Thyroid gland (tissue), 4 donors: ENCODE results near the gene GUSB. TPM values are rescaled to one million over a fixed set of nuclear protein-coding genes. Genes with fewer than 3 reads are reported as not detected.

Experiments used
- DNase-seq, 2 donors: peaks; one replicate each; pipeline ENCODE4 v3.0.0-alpha.2; 2019
- H3K27ac ChIP-seq, 3 donors: fragments of 200-600 bp; sonication (generic); 1 replicate in 2 of 3; 2 replicates in 1 of 3; pipeline ENCODE4 v1.5.1; 2016 to 2019; ENCODE audit warnings: mild to moderate bottlenecking in 1 of 3, moderate library complexity in 1 of 3
- H3K27me3 ChIP-seq: fragments of 200-600 bp; sonication (generic); one replicate; pipeline ENCODE4 v1.5.1; 2019
- H3K36me3 ChIP-seq, 2 donors: fragments of 200-600 bp; sonication (generic); one replicate each; pipeline ENCODE4 v1.5.1; 2016 to 2019
- H3K4me1 ChIP-seq, 2 donors: fragments of 200-600 bp; sonication (generic); one replicate each; pipeline ENCODE4 v1.5.1; 2017 to 2019
- H3K4me3 ChIP-seq, 3 donors: fragments of 200-600 bp; sonication (generic); replicated peaks in 1 of 3; 1 replicate in 2 of 3; 2 replicates in 1 of 3; pipeline ENCODE4 v1.5.1; 2016; ENCODE audit warnings: mild to moderate bottlenecking in 1 of 3
- H3K9me3 ChIP-seq: fragments of 200-600 bp; sonication (generic); one replicate; pipeline ENCODE4 v1.5.1; 2017
- CTCF ChIP-seq, 6 experiments: fragments of 200-600 bp in 3 of 6; fragments of 450-650 bp in 3 of 6; sonication (generic) in 3 of 6; IDR thresholded peaks; one replicate each; pipeline ENCODE4 v1.5.1; 2016 to 2019; ENCODE audit warnings: antibody characterized with exemption in 6 of 6, mild to moderate bottlenecking in 2 of 6, inconsistent platforms in 1 of 6, moderate library complexity in 1 of 6
- POLR2A ChIP-seq, 2 donors: fragments of 450-650 bp; IDR thresholded peaks; one replicate each; pipeline ENCODE4 v1.6.1; 2017; ENCODE audit warnings: antibody characterized with exemption in 2 of 2, mild to moderate bottlenecking in 2 of 2, moderate library complexity in 1 of 2
- WGBS, 2 donors: methylation state at CpG; one replicate each; pipeline ENCODE4 v1.1.5; 2017; 5-methylcytosine and 5-hydroxymethylcytosine counted together
- intact Hi-C: fragments of 100-400 bp; cut with DNase I; formaldehyde crosslinking; loops from one replicate; pipeline ENCODE4 v1.15.1; 2023
- total RNA-seq, 4 donors: library from RNA; depleted of rRNA; stranded (reverse); fragments of >200 nt; gene quantifications; one replicate each; pipeline ENCODE4 v1.2.3, GENCODE V29; 2016

Gene GUSB
- total RNA-seq, 4 donors from 2014 or later: 30.1 to 51.5 (median 37.6) TPM

DNA sequence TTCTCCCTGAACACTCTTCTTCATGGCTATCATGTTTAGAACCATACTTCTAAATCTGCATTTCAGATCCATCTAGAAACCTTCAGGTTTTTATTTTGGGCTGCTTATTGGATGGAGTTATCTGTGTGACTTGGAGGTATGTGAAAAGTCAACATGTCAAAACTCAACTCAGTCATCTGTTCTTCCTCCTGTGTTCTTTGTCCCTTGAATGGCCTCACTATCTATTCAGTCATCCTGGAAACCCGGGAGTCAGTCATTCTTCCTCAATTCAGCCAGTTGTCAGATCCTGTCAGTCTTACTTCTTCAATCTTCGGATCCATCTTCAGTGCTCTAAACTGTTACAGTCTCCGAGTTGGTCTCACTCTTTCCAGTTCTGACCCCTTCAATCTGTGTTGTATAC, 57.0 kb downstream of the GUSB start:
- no peak overlapping the region for H3K27ac ChIP-seq
- H3K36me3 ChIP-seq: no peaks in the 10 kb centered on the region
- intact Hi-C loops: no loop called here
- no peak for DNase-seq
- WGBS, 2 donors: 82 to 83% methylated on average over 3 of the region's 3 CpGs
- H3K9me3 ChIP-seq: no peaks in the 10 kb centered on the region
- no peaks in the 10 kb centered on the region for H3K27me3 ChIP-seq
- TF ChIP-seq POLR2A (IDR thresholded peaks at IDR 0.05) (no peak), CTCF (IDR thresholded peaks at IDR 0.05) (no peak)
- H3K4me3 ChIP-seq: no peak overlapping the region
- no peaks in the 10 kb centered on the region for H3K4me1 ChIP-seq

DNA sequence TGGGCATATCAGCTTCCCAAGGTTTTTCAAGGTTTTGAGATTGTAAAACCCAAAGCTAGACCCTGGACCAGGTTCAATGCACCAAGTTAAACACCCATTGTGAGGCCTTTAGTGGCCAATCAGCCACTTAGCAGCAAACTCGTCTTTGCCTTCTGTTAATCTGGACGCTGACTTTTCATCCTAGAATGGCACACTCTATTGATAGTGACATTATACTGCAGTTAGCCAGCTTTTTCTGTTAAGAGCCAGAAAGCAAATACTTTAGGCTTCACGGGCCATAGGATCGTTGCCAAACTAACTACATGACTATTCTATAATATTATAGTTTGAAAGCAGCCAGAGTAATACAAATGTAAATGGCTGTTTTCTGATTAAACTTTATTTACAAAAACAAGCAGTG, 57.8 kb downstream of the GUSB start:
- Histone ChIP-seq H3K27ac (no peak overlapping the region), H3K9me3 (no peaks in the 10 kb centered on the region), H3K4me1 (no peaks in the 10 kb centered on the region), H3K4me3 (no peak overlapping the region), H3K27me3 (no peaks in the 10 kb centered on the region), H3K36me3 (no peaks in the 10 kb centered on the region)
- no peak for TF ChIP-seq POLR2A (IDR thresholded peaks at IDR 0.05)
- TF ChIP-seq CTCF (IDR thresholded peaks at IDR 0.05): no peak
- 76 to 86% methylated on average over 4 of the region's 4 CpGs for WGBS, 2 donors
- DNase-seq: no peak
- intact Hi-C loops: no loop called here

DNA sequence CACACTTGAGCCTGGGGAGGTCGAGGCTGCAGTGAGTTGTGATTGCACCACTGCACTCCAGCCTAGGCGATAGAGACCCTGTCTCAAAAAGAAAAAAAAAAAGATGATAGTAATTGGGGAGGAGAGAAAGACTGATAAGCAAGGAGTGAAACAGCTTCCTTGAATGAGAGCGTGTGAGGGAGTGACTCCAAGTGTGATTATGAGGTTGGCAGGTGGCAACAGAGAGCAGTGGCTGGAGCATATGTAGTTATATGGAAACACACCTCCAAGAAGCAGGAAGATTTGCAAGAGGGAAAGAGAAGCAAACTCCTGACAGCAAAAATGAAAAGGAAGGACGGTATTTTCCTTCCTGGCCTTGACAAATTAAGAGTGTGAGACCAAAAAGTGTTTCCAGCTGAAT, 58.7 kb downstream of the GUSB start:
- 93 to 97% methylated on average over 4 of the region's 4 CpGs for WGBS, 2 donors
- H3K4me3 ChIP-seq: no peak overlapping the region
- H3K4me1 ChIP-seq: no peaks in the 10 kb centered on the region
- no peaks in the 10 kb centered on the region for H3K27me3 ChIP-seq
- H3K27ac ChIP-seq: no peak overlapping the region
- TF ChIP-seq CTCF (IDR thresholded peaks at IDR 0.05) (no peak), POLR2A (IDR thresholded peaks at IDR 0.05) (no peak)
- H3K9me3 ChIP-seq: no peaks in the 10 kb centered on the region
- no peaks in the 10 kb centered on the region for H3K36me3 ChIP-seq
- intact Hi-C loops: no loop called here
- no peak for DNase-seq

DNA sequence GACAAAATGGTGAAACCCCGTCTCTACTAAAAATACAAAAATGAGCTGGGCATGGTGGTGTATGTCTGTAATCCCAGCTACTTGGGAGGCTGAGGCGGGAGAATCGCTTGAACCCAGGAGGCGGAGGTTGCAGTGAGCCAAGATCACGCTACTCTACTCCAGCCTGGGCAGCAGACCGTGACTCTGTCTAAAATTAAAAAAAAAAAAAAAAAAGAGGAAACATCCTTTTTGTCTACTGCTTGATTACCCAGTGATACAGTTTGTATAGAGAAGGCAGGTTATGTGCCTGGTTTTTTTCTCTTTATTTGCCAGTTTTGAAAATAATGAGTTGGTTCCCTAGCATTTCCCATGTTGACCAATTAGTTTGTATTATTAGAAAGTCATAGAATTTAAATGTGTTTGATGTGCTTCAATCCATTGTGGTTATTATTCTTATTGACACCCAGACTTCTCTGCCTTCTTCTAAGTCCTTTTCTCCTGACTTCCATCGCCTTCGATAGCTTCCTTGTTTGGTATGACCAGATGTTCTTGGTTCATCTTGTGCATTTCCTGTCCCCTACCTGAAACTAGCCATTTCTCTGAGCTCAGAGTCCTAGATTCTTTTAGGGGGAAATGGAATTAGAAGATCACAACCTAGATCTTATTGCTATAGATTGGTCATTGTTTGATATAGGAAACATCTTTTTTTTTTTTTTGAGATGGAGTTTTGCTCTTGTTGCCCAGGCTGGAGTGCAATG, 65.9 kb downstream of the GUSB start:
- DNase-seq: no peak

More for the DNA sequence above, 65.9 kb downstream of the GUSB start:
- 91 to 92% methylated on average over 8 of the region's 8 CpGs for WGBS, 2 donors
- no peaks in the 10 kb centered on the region for H3K9me3 ChIP-seq
- TF ChIP-seq POLR2A (IDR thresholded peaks at IDR 0.05) (no peak), CTCF (IDR thresholded peaks at IDR 0.05) (no peak)
- intact Hi-C loops: no loop called here
- peaks cover 0 to 3% of the 10 kb centered on the region in 2 donors for H3K4me1 ChIP-seq
- H3K4me3 ChIP-seq: no peak overlapping the region
- H3K27me3 ChIP-seq: no peaks in the 10 kb centered on the region
- no peaks in the 10 kb centered on the region for H3K36me3 ChIP-seq
- no peak overlapping the region for H3K27ac ChIP-seq
